Sigmoid colon (tissue), 4 donors: ENCODE data around the gene KAZN.

Experiments
- CTCF ChIP-seq, 4 experiments: fragments of 450-650 bp in 3 of 4; fragments of 200-600 bp in 1 of 4; IDR thresholded peaks; one replicate each; pipeline ENCODE4 v1.5.1; 2016 to 2019; ENCODE audit warnings: antibody characterized with exemption in 4 of 4, mild to moderate bottlenecking in 3 of 4, moderate library complexity in 2 of 4
- EP300 ChIP-seq, 4 donors: sonication (generic); formaldehyde crosslinking; IDR thresholded peaks; one replicate each; pipeline ENCODE4 v1.6.1; 2017; ENCODE audit warnings: antibody characterized with exemption in 4 of 4
- POLR2A ChIP-seq, 2 donors: fragments of 450-650 bp; IDR thresholded peaks; one replicate each; pipeline ENCODE4 v1.6.1; 2016; ENCODE audit warnings: antibody characterized with exemption in 2 of 2, mild to moderate bottlenecking in 2 of 2, moderate library complexity in 2 of 2
- POLR2AphosphoS5 ChIP-seq, 4 donors: sonication (generic); formaldehyde crosslinking; IDR thresholded peaks; one replicate each; pipeline ENCODE4 v1.6.1; 2017; ENCODE audit warnings: antibody characterized with exemption in 4 of 4

GRCh38 chr1:14705824-14706223, 107.3 kb downstream of the KAZN start:
- no peak for TF ChIP-seq CTCF (IDR thresholded peaks at IDR 0.05)
- TF ChIP-seq EP300 (IDR thresholded peaks at IDR 0.05): no peak
- no peak for TF ChIP-seq POLR2A (IDR thresholded peaks at IDR 0.05)
- no peak for TF ChIP-seq POLR2AphosphoS5 (IDR thresholded peaks at IDR 0.05)
